NCI-H128 (cell line): ENCODE measurements around the gene UBR4.

Experiments
- DNase-seq: peaks from one replicate; lab custom pipeline; 2025; ENCODE audit not compliant: unreplicated experiment; lab: John Stamatoyannopoulos, UW

UBR4 gene

DNA sequence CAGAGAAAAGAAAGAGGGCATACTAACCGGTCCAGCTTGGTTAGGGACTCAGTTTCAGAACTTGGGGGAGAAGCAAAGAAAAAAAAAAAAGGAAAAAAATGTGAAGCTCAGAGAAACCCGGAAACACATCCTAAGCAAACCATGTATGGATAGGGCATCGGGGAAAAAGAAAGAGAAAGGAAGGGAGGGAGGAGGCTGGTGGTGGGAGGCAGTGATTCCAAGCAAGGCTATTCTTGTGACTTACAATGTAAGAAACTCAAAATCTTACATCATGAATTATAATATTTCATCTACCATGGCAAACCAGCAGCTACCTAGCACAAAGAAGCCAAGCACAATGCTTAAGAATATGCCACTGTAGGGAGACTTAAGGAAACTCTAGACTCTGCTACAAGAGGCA lies 60.3 kb downstream of the UBR4 start:
- DNase-seq: no peak

DNA sequence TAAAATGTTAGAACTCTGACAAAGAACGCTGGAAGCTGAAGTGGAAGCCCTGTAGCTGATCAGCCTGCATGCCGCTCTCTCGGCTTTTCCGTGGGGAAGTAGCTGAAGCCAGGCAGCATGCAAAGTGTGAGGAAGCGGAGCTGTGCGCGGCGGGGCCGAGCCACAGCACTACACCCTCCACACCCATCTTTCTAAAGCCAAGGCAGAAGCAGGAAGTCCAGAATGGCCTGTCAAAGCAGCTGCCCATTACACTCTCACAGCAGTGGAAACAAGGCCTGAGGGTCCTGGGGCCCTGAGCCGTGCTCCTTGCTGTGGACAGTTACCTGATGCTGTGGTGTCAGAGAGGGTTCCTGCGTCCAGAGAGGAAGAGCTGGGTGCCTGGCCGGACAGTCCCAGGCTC lies 69.6 kb downstream of the UBR4 start:
- no peak for DNase-seq

GRCh38 chr1:19139711-19140110 lies 70.4 kb downstream of the UBR4 start:
- no peak for DNase-seq

DNA sequence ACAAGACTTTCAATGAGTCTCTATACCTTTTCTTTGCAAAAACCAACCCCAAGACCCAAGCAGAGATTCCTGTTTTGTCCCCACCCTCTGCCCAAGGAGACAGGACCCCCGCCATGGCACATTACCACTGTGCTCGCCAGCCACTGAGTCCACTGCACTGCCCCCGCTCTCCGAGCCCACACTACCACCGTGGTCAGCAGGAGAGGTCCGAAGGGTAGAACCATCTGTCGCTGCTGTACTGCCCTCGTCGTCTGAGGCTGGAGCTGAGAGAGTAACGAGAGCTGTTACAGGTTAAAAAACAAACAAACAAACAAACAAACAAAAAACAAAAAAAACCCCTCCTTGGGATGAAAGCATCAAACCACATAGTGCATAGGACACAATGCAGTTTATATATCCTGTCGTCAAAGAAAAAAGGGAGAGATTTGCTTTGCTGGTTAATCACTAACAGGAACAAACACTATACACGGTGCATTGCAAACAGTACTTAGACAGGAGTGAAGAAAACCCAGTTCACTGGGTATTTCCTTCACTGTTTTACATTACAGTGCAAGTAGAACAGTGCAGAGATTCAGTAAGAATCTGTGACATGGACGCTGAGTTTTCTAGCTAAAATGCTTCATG lies 71.0 kb downstream of the UBR4 start:
- DNase-seq: no peak

DNA sequence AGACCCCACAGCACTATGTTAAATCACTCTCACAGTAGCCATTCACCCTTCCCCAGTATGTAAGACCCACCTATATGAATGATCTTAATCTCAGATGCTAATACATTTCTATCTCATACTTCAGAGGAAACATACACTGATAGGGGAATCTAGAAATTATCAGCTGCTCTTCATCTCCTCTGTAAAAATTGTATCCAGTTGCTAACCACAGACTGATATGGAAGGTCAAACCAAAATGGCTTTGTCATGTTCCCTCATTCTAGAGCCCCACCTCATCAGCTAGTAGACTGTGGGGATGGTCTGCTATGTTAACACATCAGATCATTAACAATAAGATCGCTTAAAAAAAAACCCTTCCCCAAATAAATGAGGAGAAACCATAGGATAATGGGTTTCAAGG lies 71.7 kb downstream of the UBR4 start:
- DNase-seq: no peak

GRCh38 chr1:19137158-19137557 lies 72.9 kb downstream of the UBR4 start:
- no peak for DNase-seq

DNA sequence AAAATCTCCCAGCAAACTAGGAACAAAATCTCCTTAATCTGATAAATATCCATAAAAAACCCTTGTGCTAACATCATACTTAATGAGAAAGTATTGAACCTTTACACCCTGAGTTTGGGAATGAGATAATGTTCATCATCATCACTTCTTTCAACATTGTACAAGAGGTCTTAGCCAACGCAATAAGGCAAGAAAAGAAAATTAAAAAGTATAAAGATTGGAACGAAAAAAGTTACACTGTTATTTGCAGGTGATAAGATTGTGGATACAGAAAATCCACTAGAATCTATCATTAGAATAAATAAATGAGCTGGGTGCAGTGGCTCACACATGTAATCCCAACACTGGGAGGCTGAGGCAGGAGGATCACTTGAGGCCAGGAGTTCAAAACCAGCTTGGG lies 76.7 kb downstream of the UBR4 start:
- DNase-seq: no peak

GRCh38 chr1:19130468-19130867 lies 79.6 kb downstream of the UBR4 start:
- no peak for DNase-seq

GRCh38 chr1:19128968-19129514 lies 81.0 kb downstream of the UBR4 start:
- no peak for DNase-seq

GRCh38 chr1:19124273-19124672 lies 85.8 kb downstream of the UBR4 start:
- no peak for DNase-seq

DNA sequence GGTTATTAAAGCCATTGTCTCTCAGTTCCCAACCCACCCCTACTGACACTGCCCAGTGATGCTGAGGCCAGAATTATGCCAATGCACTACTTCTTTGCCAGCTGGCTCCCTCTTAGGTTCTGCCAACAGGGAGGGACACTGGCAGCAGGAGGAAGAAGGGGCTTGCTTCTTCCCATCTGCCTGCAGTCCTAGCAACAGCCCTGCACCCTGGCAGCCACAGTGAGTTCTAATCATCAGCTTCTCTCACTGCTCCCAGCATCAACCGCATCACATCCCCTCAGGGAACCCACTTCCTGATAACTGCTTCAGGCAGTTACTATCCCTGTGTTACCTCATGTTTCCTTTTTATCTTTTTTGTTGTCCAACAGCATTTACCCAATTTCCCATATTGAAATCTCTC lies 86.2 kb downstream of the UBR4 start:
- no peak for DNase-seq

DNA sequence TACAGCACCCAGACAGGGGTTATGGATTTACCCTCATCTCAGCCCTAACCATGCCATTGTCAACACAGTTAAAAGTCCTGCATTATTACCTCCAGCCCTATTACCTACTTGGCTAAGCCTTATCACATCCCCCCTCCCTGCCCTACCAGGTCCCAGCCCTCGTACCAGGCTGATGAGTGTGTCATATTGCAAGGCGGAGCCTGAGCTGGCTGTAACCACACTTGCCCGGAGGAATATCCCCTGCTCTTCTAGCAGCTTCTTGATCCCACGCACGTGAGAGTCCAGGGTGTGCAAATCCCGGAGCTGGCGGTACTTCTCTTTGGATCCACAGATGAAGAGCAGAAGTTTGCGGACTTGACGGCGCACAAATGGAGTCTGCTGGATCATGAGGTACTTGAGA lies 87.4 kb downstream of the UBR4 start:
- DNase-seq: no peak

DNA sequence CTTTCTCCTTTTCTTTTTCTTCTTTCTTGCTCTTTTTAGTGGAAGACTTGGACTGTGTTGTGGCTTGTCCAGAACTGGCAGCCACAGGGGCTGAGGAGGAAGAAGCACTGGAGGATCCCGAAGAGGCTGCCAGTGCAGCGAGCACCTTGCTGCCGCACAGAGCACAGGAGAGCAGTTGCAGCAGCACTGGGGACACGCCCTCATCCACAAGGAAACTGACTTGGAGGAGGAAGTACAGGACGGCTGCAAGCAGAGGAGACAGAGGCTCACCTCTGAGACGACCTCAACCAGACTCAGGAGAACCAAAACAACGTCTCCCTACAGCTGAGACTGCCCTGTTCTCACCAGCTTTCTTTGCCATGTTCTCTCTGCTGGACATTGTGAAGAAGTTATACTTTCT lies 88.9 kb downstream of the UBR4 start:
- no peak for DNase-seq

DNA sequence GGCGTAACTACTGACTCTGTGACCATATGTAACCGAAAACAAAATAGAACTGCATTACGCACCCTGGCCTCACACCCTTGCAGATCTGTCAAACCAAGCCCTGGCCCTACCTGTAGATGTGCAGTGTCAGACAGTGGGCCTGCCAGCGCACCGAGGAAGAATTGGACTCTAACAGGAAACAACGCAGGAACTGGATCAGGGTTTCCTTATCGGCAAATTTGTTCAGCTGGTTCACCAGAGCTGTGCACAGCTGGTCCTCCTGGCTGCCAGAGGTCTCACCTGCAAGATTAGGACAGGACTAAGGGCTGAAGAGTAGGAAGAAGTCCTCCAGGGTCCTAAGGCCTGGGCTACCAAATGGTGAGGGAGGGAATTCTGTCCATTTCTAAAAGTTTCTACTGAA lies 90.0 kb downstream of the UBR4 start:
- DNase-seq: no peak

DNA sequence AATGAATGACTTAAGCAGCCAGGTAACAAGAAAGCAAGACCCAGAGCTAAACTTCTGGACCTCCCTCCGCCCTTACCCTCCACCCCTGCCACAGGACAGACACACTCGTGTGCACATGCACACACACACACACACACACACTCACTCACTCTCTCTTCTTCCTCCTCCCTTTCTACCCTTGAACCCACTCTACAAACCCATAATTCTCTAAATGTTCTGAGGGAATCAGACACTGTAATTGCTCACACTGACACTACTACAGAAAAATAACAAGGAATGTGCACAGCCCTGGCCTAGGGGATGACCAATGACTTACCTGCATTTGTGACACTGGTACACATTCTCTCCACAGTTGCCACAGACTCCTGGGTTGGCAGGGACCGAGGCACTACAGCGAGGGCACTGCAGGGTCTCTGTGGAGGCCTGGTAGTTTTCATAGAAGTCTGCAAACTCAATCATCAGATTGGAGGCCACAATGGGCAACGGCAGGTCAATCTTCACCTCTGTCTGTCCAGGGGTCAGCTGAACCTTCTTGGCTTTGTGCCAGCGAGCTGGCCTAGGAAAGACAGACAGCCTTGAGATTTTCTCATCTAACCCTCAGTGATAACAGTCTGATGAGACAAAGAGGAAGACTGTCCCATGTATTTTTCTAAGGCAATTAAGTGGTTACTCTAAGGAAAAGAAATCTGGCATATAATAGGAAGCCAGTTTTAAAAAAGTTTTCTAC lies 94.8 kb downstream of the UBR4 start:
- DNase-seq: no peak

- no peak for DNase-seq
Measured at GRCh38 chr1:19113697-19114092, 96.4 kb downstream of the UBR4 start.

DNA sequence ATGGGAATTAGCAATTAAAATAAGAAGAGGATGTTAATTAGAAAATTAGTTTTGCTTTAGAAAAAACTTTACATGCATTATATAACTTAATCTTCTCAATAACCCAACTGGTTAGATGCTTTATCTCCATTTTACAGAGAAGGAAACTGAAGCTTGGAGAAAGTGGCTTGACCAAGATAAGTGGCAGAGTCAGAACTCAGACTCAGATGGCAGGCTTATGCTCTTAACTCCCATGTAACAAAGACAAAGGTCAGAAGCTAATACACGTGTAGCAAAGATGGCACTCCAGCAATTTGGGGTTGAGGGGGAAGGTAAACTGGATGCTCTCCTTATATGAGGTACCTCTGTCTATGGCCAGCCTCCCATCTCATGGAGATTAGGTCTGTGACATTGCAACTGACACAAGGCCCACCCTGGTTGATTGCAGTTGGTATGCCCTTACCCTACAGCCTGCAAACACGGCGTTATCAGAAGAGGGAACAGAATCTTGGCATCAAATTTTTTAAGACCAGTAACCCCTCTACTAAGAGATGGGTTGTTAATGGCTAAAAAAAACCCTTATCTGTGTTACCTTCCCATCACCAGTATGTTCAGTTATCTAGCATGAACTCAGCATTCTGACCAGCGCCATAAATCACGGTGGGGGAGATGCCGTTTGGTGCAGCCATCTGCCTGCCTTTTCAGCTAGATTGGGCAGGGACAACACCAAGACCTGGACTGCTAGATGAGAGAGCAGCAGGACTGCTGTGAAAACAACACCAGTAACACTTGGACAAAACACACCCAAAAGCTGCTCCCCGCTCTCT lies 97.0 kb downstream of the UBR4 start:
- no peak for DNase-seq

DNA sequence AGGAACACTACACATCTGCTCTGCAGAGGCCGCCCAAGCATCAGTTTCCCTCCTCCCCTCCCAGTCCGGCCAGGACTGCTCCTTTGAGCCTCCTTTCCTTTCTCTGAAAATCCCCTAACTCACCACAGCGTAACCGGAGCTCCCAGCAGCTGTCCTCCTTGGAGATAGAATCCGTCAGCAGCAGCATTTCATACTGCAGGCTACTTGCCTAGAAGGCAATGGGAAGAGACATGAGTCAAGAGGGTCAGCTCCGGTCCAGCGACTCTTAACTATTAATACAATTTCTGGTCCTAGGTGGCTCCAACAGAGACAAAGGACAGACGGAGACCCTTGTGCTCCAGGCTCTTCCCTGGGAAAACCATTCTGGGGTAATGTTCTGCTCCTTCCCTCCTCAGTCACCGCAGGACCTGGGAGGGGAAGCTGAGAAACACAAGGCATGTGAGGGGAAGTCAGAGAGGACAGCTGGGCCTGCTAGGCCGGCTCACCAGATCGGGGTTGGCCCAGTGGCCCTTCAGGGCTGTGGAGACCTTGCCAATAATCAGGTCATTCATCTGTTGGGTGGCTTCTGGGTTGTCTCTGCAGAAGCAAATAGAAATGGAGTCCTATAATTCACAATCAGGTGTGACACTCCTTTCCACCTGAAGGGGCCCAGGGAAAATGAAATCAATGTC lies 99.7 kb downstream of the UBR4 start:
- no peak for DNase-seq

- DNase-seq: no peak
Measured at GRCh38 chr1:19109545-19109944, 100.5 kb downstream of the UBR4 start.

- no peak for DNase-seq
Measured at GRCh38 chr1:19101244-19101643, 108.8 kb downstream of the UBR4 start.

GRCh38 chr1:19100028-19100427 lies 110.0 kb downstream of the UBR4 start:
- DNase-seq: no peak
